B cell (primary cell): ENCODE measurements around the gene SNCAIP. TPM values are rescaled to one million over a fixed set of nuclear protein-coding genes. Genes with fewer than 3 reads are reported as not detected.

Source experiments
- ATAC-seq: fragments of 200-7000 bp; cut with Tn5 transposase; one replicate; pipeline ENCODE4 v1.10.0; 2021; ENCODE audit warnings: low read depth, mild to moderate bottlenecking, moderate number of reproducible peaks, moderate library complexity
- CTCF ChIA-PET: fragments of 350-600 bp; sonication (Branson Sonifier 250); formaldehyde crosslinking; loops from one replicate; lab custom pipeline; 2021; ENCODE audit warnings: antibody characterized with exemption, inconsistent platforms; lab: Charles Lee
- POLR2A ChIA-PET: fragments of 350-600 bp; sonication (Branson Sonifier 250); formaldehyde crosslinking; loops from one replicate; lab custom pipeline; 2021; ENCODE audit warnings: antibody characterized with exemption; lab: Charles Lee
- DNase-seq: peaks from one replicate; pipeline ENCODE4 v3.0.0; 2013
- H2AFZ ChIP-seq: 2 replicates; pipeline ENCODE4 v1.6.1; 2012; ENCODE audit warnings: mild to moderate bottlenecking, low read depth, low read length; ENCODE audit not compliant: insufficient read depth, poor library complexity, severe bottlenecking
- H3K27ac ChIP-seq, 2 donors: 1 replicate in 1 of 2; 2 replicates in 1 of 2; pipeline ENCODE4 v1.5.1; 2012 to 2013; ENCODE audit warnings: low read length in 2 of 2, mild to moderate bottlenecking in 2 of 2, moderate library complexity in 1 of 2
- H3K27me3 ChIP-seq, 4 experiments: fragments of 200-600 bp in 1 of 4; sonication (generic) in 1 of 4; replicated peaks in 1 of 4; 1 replicate in 2 of 4; 2 replicates in 2 of 4; pipeline versions ENCODE4 v1.6.1 to v1.7.0; 2013 to 2016; ENCODE audit warnings: low read length in 3 of 4, mild to moderate bottlenecking in 2 of 4, mixed read lengths in 1 of 4, moderate library complexity in 1 of 4; ENCODE audit not compliant: insufficient read depth in 4 of 4, control insufficient read depth in 3 of 4; ENCODE audit errors: control extremely low read depth in 1 of 4
- H3K36me3 ChIP-seq, 2 experiments: replicated peaks in 1 of 2; 1 replicate in 1 of 2; 2 replicates in 1 of 2; pipeline versions ENCODE4 v1.6.1 to v1.7.1; 2013; ENCODE audit warnings: low read length in 1 of 2; ENCODE audit not compliant: insufficient read depth in 2 of 2, control insufficient read depth in 1 of 2; ENCODE audit errors: control extremely low read depth in 1 of 2, extremely low read depth in 1 of 2
- H3K4me1 ChIP-seq, 2 donors: fragments of 200-600 bp in 1 of 2; sonication (generic) in 1 of 2; 1 replicate in 1 of 2; 2 replicates in 1 of 2; pipeline versions ENCODE4 v1.5.1 to v1.6.1; 2013 to 2017; ENCODE audit warnings: low read length in 2 of 2; ENCODE audit not compliant: control insufficient read depth in 2 of 2, insufficient read depth in 2 of 2
- H3K4me2 ChIP-seq: replicated peaks from 2 replicates; pipeline ENCODE3; 2012; ENCODE audit warnings: mild to moderate bottlenecking, low read depth, low read length; ENCODE audit not compliant: poor library complexity, severe bottlenecking
- H3K4me3 ChIP-seq, 5 experiments: fragments of 200-600 bp in 1 of 5; sonication (generic) in 1 of 5; 1 replicate in 3 of 5; 2 replicates in 2 of 5; pipeline versions ENCODE4 v1.5.1 to v1.7.0; 2011 to 2016; ENCODE audit warnings: low read length in 4 of 5, mild to moderate bottlenecking in 4 of 5, low read depth in 2 of 5, control low read depth in 1 of 5, moderate library complexity in 1 of 5; ENCODE audit not compliant: insufficient read depth in 1 of 5; ENCODE audit errors: control extremely low read depth in 1 of 5, extremely low read depth in 1 of 5
- H3K79me2 ChIP-seq: fragments of 200-600 bp; sonication (generic); one replicate; pipeline ENCODE4 v1.6.0; 2016; ENCODE audit warnings: low read length; ENCODE audit not compliant: control insufficient read depth, insufficient read depth
- H3K9ac ChIP-seq: fragments of 200-600 bp; sonication (generic); 2 replicates; pipeline ENCODE4 v1.6.1; 2017; ENCODE audit warnings: mild to moderate bottlenecking, low read length, moderate library complexity
- H3K9me3 ChIP-seq, 3 donors: one replicate each; pipeline versions ENCODE4 v1.6.1 to v1.7.1; 2013; ENCODE audit warnings: low read length in 2 of 3; ENCODE audit not compliant: control insufficient read depth in 2 of 3, insufficient read depth in 1 of 3; ENCODE audit errors: control extremely low read depth in 1 of 3
- H4K20me1 ChIP-seq: 2 replicates; pipeline ENCODE4 v1.6.0; 2012; ENCODE audit warnings: mild to moderate bottlenecking, low read length; ENCODE audit not compliant: insufficient read depth, control insufficient read depth, poor library complexity, severe bottlenecking
- H3K27ac Mint-ChIP-seq: one replicate; pipeline ENCODE4 v1.8.0; 2021; ENCODE audit warnings: mixed read lengths
- H3K27me3 Mint-ChIP-seq: one replicate; pipeline ENCODE4 v1.8.0; 2021; ENCODE audit warnings: mixed read lengths
- H3K4me1 Mint-ChIP-seq: one replicate; pipeline ENCODE4 v1.8.0; 2021; ENCODE audit warnings: mixed read lengths
- H3K4me3 Mint-ChIP-seq: one replicate; pipeline ENCODE4 v1.8.0; 2021; ENCODE audit warnings: mixed read lengths
- H3K9me3 Mint-ChIP-seq: one replicate; pipeline ENCODE4 v1.8.0; 2022; ENCODE audit warnings: mixed read lengths; ENCODE audit not compliant: insufficient read depth
- CTCF ChIP-seq: fragments of 200-600 bp; IDR thresholded peaks from one replicate; pipeline ENCODE4 v1.8.0; 2022; ENCODE audit warnings: antibody characterized with exemption, mild to moderate bottlenecking
- EZH2 ChIP-seq: IDR thresholded peaks from 2 replicates; pipeline ENCODE4 v1.6.1; 2012; ENCODE audit warnings: borderline replicate concordance, low read depth, mild to moderate bottlenecking, moderate library complexity, low read length; ENCODE audit not compliant: insufficient read depth, poor library complexity, severe bottlenecking
- WGBS: methylation state at CpG from one replicate; pipeline ENCODE4 v1.1.5; 2013; ENCODE audit warnings: missing lambda C conversion rate; ENCODE audit not compliant: insufficient coverage; 5-methylcytosine and 5-hydroxymethylcytosine counted together
- intact Hi-C: fragments of 100-400 bp; cut with micrococcal nuclease; formaldehyde crosslinking; loops from one replicate; pipeline ENCODE4 v1.10.0; 2022
- polyA plus RNA-seq: library from polyadenylated mRNA; depleted of rRNA; stranded (reverse); fragments of >200 nt; gene quantifications from 2 replicates; pipeline ENCODE4 v1.2.3, GENCODE V29; 2012
- total RNA-seq, 2 donors: library from RNA; stranded (reverse); fragments of 120-200 nt in 1 of 2; gene quantifications; 1 replicate in 1 of 2; 2 replicates in 1 of 2; pipeline versions ENCODE4 v1.2.3 to v1.2.4, GENCODE V29; 2013 to 2022

SNCAIP gene
- total and polyA plus RNA-seq, 2 donors (not counting 1 experiment from before 2014, with no cell fraction given), result not detected

GRCh38 chr5:122426301-122426700, 114.3 kb downstream of the SNCAIP start:
- H2AFZ ChIP-seq, result no peak overlapping the region
- ATAC-seq (no peak), DNase-seq (no peak)
- no peaks in the 10 kb centered on the region for H3K36me3 ChIP-seq
- POLR2A ChIA-PET, result no interaction called here
- intact Hi-C loops, result no loop called here
- no peak overlapping the region for H3K4me3 Mint-ChIP-seq
- H3K9me3 Mint-ChIP-seq, result peaks cover 1% of the 10 kb centered on the region
- H3K4me1 ChIP-seq, result no peaks in the 10 kb centered on the region
- H3K4me2 ChIP-seq, result no peak overlapping the region
- CTCF ChIA-PET, result no interaction called here
- no peaks in the 10 kb centered on the region for H4K20me1 ChIP-seq
- no peak overlapping the region for H3K27ac Mint-ChIP-seq
- H3K9ac ChIP-seq, result no peak overlapping the region
- H3K79me2 ChIP-seq, result no peaks in the 10 kb centered on the region
- H3K9me3 ChIP-seq, result no peaks in the 10 kb centered on the region
- H3K27me3 ChIP-seq, result peaks cover 0 to 2% (median 0%) of the 10 kb centered on the region in 4 experiments
- WGBS, result no CpG with 5 or more reads among the region's 3 CpGs
- no peak overlapping the region for H3K4me3 ChIP-seq
- TF ChIP-seq CTCF (no peak), EZH2 (no peak)
- H3K27ac ChIP-seq, result no peak overlapping the region
- H3K27me3 Mint-ChIP-seq, result peaks cover 13% of the 10 kb centered on the region
- no peaks in the 10 kb centered on the region for H3K4me1 Mint-ChIP-seq

DNA sequence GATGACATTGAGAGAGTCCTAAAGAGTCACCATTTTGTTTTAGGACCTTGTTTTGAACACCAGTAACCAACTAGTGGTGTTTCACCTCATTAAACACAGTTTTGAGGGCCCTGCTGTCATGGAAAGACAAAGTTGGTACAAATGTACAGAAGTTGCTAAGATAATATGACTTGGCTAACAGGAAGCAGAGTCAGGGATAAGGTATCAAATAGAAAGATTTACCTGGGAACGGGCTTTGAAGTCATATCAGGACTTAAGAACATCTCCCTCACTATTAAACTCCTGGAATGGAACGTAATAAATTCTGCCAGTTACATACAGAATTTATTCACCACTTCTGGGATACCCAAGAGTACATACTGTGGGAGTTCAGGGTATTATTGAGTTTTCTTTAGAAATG, 115.6 kb downstream of the SNCAIP start:
- Histone ChIP-seq H2AFZ (no peak overlapping the region), H4K20me1 (no peaks in the 10 kb centered on the region), H3K27ac (no peak overlapping the region), H3K9me3 (no peaks in the 10 kb centered on the region), H3K79me2 (no peaks in the 10 kb centered on the region), H3K4me2 (no peak overlapping the region), H3K9ac (no peak overlapping the region), H3K4me3 (no peak overlapping the region), H3K36me3 (no peaks in the 10 kb centered on the region), H3K4me1 (no peaks in the 10 kb centered on the region), H3K27me3 (no peaks in the 10 kb centered on the region)
- CTCF ChIA-PET, result no interaction called here
- no peak overlapping the region for H3K4me3 Mint-ChIP-seq
- ATAC-seq (no peak), DNase-seq (no peak)
- WGBS, result no CpG with 5 or more reads among the region's 2 CpGs
- intact Hi-C loops, result no loop called here
- no peak overlapping the region for H3K27ac Mint-ChIP-seq
- H3K27me3 Mint-ChIP-seq, result peaks cover 6% of the 10 kb centered on the region
- H3K9me3 Mint-ChIP-seq, result peaks cover 1% of the 10 kb centered on the region
- POLR2A ChIA-PET, result no interaction called here
- TF ChIP-seq EZH2, result no peak
- no peak for TF ChIP-seq CTCF
- H3K4me1 Mint-ChIP-seq, result no peaks in the 10 kb centered on the region
